GM19328 (cell line): Measurements from ENCODE around the gene RPL38.
A peak's percentile ranks its signal among the peaks of the same experiment; 100 is the strongest.

Experiments
- ATAC-seq: cut with Tn5 transposase; IDR thresholded peaks from one replicate; pipeline ENCODE4 v1.9.1; 2021; ENCODE audit warnings: mild to moderate bottlenecking, moderate library complexity; ENCODE audit not compliant: unreplicated experiment

RPL38 gene

GRCh38 chr17:74203439-74204240 lies at the start of gene RPL38:
Gene RPL38 (plus strand): TSS chr17:74203678. CDS start chr17:74203956, 278 bp downstream.
- ATAC-seq: peak; percentile 72

GRCh38 chr17:74153821-74154430 lies 49.6 kb upstream of the RPL38 start:
- no peak for ATAC-seq

- no peak for ATAC-seq
These were observed 46.6 kb upstream of the RPL38 start for GRCh38 chr17:74156878-74157277.

- ATAC-seq: no peak
These were observed 46.1 kb upstream of the RPL38 start for GRCh38 chr17:74157366-74157765.

GRCh38 chr17:74158761-74159160 lies 44.7 kb upstream of the RPL38 start:
- no peak for ATAC-seq

GRCh38 chr17:74159226-74159840 lies 44.1 kb upstream of the RPL38 start:
- ATAC-seq: no peak

- no peak for ATAC-seq
These were observed 42.6 kb upstream of the RPL38 start for GRCh38 chr17:74160656-74161502.

- no peak for ATAC-seq
These were observed 42.0 kb upstream of the RPL38 start for GRCh38 chr17:74161503-74161875.

- ATAC-seq: no peak
These were observed 40.1 kb upstream of the RPL38 start for GRCh38 chr17:74163271-74163821.

- no peak for ATAC-seq
These were observed 39.6 kb upstream of the RPL38 start for GRCh38 chr17:74163836-74164235.

GRCh38 chr17:74164446-74165045 lies 38.9 kb upstream of the RPL38 start:
- ATAC-seq: no peak

- no peak for ATAC-seq
These were observed 37.6 kb upstream of the RPL38 start for GRCh38 chr17:74165797-74166365.

GRCh38 chr17:74170924-74171323 lies 32.6 kb upstream of the RPL38 start:
- no peak for ATAC-seq

GRCh38 chr17:74172700-74173099 lies 30.8 kb upstream of the RPL38 start:
- ATAC-seq: no peak

- no peak for ATAC-seq
These were observed 26.9 kb upstream of the RPL38 start for GRCh38 chr17:74176546-74177001.

GRCh38 chr17:74177018-74177450 lies 26.4 kb upstream of the RPL38 start:
- no peak for ATAC-seq

- ATAC-seq: no peak
These were observed 23.9 kb upstream of the RPL38 start for GRCh38 chr17:74179576-74179975.

- no peak for ATAC-seq
These were observed 23.1 kb upstream of the RPL38 start for GRCh38 chr17:74180336-74180735.

- no peak for ATAC-seq
These were observed 22.1 kb upstream of the RPL38 start for GRCh38 chr17:74181341-74181740.
